Measurements from ENCODE around the gene PDE5A.

PDE5A gene

DNA sequence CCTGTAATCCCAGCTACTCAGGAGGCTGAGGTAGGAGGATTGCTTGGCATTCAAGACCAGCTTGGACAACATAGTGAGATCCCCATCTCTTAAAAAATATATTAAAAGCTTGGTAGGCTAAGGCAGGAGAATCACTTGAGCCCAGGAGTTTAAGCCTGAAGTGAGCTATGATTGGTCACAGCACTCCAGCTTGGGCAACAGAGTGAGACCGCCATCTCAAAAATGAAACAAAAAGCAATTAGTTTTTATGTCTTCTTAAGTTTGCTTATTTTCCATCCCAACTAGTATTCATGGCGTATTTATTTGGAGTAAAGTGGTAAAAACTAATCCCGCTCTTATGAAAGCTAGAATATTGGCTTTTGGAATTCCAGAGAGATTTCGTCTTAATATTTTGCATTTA lies 25.4 kb upstream of the PDE5A start:
- Histone ChIP-seq H3K27ac (ENCODE audit: low read depth, low read length) (no peak overlapping the region), H3K4me2 (ENCODE audit: low read length) (no peak overlapping the region), H3F3A (ENCODE audit: control insufficient read depth, insufficient read depth) (no peaks in the 10 kb centered on the region), H4K20me1 (ENCODE audit: control insufficient read depth, insufficient read depth, low read depth, low read length) (no peaks in the 10 kb centered on the region), H3K36me3 (ENCODE audit: control insufficient read depth, low read length) (no peaks in the 10 kb centered on the region), H3K4me1 (ENCODE audit: control insufficient read depth, low read length) (no peaks in the 10 kb centered on the region), H3K27me3 (ENCODE audit: control insufficient read depth, low read length) (no peaks in the 10 kb centered on the region), H3K9me3 (ENCODE audit: control insufficient read depth, insufficient read depth, low read length) (no peaks in the 10 kb centered on the region), H3K9me2 (replicated peaks; ENCODE audit: control insufficient read depth, low read length) (no peaks in the 10 kb centered on the region), H3K4me3 (ENCODE audit: low read length) (no peak overlapping the region), H3K79me2 (ENCODE audit: control insufficient read depth, low read length) (no peaks in the 10 kb centered on the region)
- TF ChIP-seq EZH2phosphoT487 (IDR thresholded peaks at IDR 0.05; ENCODE audit: borderline replicate concordance, low read length): no peak
- TF ChIP-seq, protein P1, sequence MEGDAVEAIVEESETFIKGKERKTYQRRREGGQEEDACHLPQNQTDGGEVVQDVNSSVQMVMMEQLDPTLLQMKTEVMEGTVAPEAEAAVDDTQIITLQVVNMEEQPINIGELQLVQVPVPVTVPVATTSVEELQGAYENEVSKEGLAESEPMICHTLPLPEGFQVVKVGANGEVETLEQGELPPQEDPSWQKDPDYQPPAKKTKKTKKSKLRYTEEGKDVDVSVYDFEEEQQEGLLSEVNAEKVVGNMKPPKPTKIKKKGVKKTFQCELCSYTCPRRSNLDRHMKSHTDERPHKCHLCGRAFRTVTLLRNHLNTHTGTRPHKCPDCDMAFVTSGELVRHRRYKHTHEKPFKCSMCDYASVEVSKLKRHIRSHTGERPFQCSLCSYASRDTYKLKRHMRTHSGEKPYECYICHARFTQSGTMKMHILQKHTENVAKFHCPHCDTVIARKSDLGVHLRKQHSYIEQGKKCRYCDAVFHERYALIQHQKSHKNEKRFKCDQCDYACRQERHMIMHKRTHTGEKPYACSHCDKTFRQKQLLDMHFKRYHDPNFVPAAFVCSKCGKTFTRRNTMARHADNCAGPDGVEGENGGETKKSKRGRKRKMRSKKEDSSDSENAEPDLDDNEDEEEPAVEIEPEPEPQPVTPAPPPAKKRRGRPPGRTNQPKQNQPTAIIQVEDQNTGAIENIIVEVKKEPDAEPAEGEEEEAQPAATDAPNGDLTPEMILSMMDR (IDR thresholded peaks at IDR 0.05; ENCODE audit: low read depth, low read length, poor library complexity, severe bottlenecking): no peak

DNA sequence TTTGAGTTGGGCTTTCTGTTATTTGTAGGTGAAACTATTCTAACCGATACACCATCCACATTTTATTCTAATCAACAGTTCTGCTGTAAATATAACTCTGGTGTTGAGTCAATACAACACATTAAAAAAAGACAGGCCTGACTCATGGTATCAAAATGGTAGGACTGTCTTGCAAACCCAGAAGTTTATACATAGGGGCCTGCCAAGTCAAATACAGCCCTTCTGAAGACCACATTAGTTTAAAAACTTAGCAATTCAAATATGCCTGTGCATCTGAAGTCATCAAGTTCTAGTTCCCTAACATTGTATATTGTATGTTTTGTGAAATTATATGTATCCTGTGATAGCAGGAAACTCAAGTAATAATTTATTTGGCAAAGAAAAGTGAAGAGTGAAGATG lies 24.4 kb upstream of the PDE5A start:
- H3K27me3 ChIP-seq (ENCODE audit: control insufficient read depth, low read length): no peaks in the 10 kb centered on the region
- H3K9me3 ChIP-seq (ENCODE audit: control insufficient read depth, insufficient read depth, low read length): no peaks in the 10 kb centered on the region
- H3F3A ChIP-seq (ENCODE audit: control insufficient read depth, insufficient read depth): no peaks in the 10 kb centered on the region
- no peak for TF ChIP-seq EZH2phosphoT487 (IDR thresholded peaks at IDR 0.05; ENCODE audit: borderline replicate concordance, low read length)
- TF ChIP-seq, protein P1 (IDR thresholded peaks at IDR 0.05; ENCODE audit: low read depth, low read length, poor library complexity, severe bottlenecking): no peak
- no peaks in the 10 kb centered on the region for H3K9me2 ChIP-seq (replicated peaks; ENCODE audit: control insufficient read depth, low read length)
- no peak overlapping the region for H3K4me3 ChIP-seq (ENCODE audit: low read length)
- no peak overlapping the region for H3K4me2 ChIP-seq (ENCODE audit: low read length)
- no peaks in the 10 kb centered on the region for H3K79me2 ChIP-seq (ENCODE audit: control insufficient read depth, low read length)
- H3K36me3 ChIP-seq (ENCODE audit: control insufficient read depth, low read length): no peaks in the 10 kb centered on the region
- H3K4me1 ChIP-seq (ENCODE audit: control insufficient read depth, low read length): no peaks in the 10 kb centered on the region
- no peaks in the 10 kb centered on the region for H4K20me1 ChIP-seq (ENCODE audit: control insufficient read depth, insufficient read depth, low read depth, low read length)
- H3K27ac ChIP-seq (ENCODE audit: low read depth, low read length): no peak overlapping the region

GRCh38 chr4:119648398-119648797 lies 19.8 kb upstream of the PDE5A start:
- Histone ChIP-seq H3K4me2 (ENCODE audit: low read length) (no peak overlapping the region), H3K27me3 (ENCODE audit: control insufficient read depth, low read length) (0 out of 2 replicates have a peak, but pooled peaks cover 3% of the 10 kb centered on the region), H3K9me3 (ENCODE audit: control insufficient read depth, insufficient read depth, low read length) (no peaks in the 10 kb centered on the region), H3K27ac (ENCODE audit: low read depth, low read length) (no peak overlapping the region), H3K4me3 (ENCODE audit: low read length) (no peak overlapping the region), H3F3A (ENCODE audit: control insufficient read depth, insufficient read depth) (no peaks in the 10 kb centered on the region), H3K9me2 (replicated peaks; ENCODE audit: control insufficient read depth, low read length) (no peaks in the 10 kb centered on the region), H3K4me1 (ENCODE audit: control insufficient read depth, low read length) (no peaks in the 10 kb centered on the region), H3K79me2 (ENCODE audit: control insufficient read depth, low read length) (no peaks in the 10 kb centered on the region), H3K36me3 (ENCODE audit: control insufficient read depth, low read length) (no peaks in the 10 kb centered on the region), H4K20me1 (ENCODE audit: control insufficient read depth, insufficient read depth, low read depth, low read length) (no peaks in the 10 kb centered on the region)
- TF ChIP-seq, protein P1 (IDR thresholded peaks at IDR 0.05; ENCODE audit: low read depth, low read length, poor library complexity, severe bottlenecking): no peak
- no peak for TF ChIP-seq EZH2phosphoT487 (IDR thresholded peaks at IDR 0.05; ENCODE audit: borderline replicate concordance, low read length)
